Upper lobe of right lung (tissue), 1 donor: ENCODE results near the gene KBTBD12. TPM values are rescaled to one million over a fixed set of nuclear protein-coding genes. Genes with fewer than 3 reads are reported as not detected.

ENCODE experiments used
- ATAC-seq: fragments of 200-7000 bp; cut with Tn5 transposase; one replicate; pipeline ENCODE4 v1.9.1; 2020; ENCODE audit warnings: mild to moderate bottlenecking, moderate library complexity
- DNase-seq: peaks from one replicate; pipeline ENCODE4 v3.0.0-alpha.2; 2020
- H3K27ac ChIP-seq: fragments of 200-600 bp; one replicate; pipeline ENCODE4 v1.8.0; 2022
- H3K27me3 ChIP-seq: fragments of 200-600 bp; one replicate; pipeline ENCODE4 v1.8.0; 2022; ENCODE audit warnings: mild to moderate bottlenecking
- H3K36me3 ChIP-seq: fragments of 200-600 bp; one replicate; pipeline ENCODE4 v1.8.0; 2022
- H3K4me1 ChIP-seq: fragments of 200-600 bp; one replicate; pipeline ENCODE4 v1.8.0; 2022
- H3K4me3 ChIP-seq: fragments of 200-600 bp; one replicate; pipeline ENCODE4 v1.8.0; 2022; ENCODE audit warnings: mild to moderate bottlenecking
- H3K9me3 ChIP-seq: fragments of 200-600 bp; one replicate; pipeline ENCODE4 v1.8.0; 2022
- CTCF ChIP-seq: fragments of 200-600 bp; IDR thresholded peaks from one replicate; pipeline ENCODE4 v1.8.0; 2022; ENCODE audit warnings: antibody characterized with exemption
- intact Hi-C: fragments of 100-400 bp; cut with DNase I; formaldehyde crosslinking; loops from one replicate; pipeline ENCODE4 v1.11.0; 2022
- total RNA-seq: library from RNA; stranded (reverse); fragmentation: NEBNext Ultra II Directional; extraction: Animal tissue kit (Norgen Biotek cat#: 25700); gene quantifications from one replicate; pipeline ENCODE4 v1.2.1, GENCODE V29; 2021
- donor health status: DM: no; HTN: yes; CAD: no; lungs with severe emphysema.

KBTBD12 gene
- total RNA-seq, 1 donor from 2014 or later, result 1.3 TPM

- no peak overlapping the region for H3K4me3 ChIP-seq
- no peaks in the 10 kb centered on the region for H3K36me3 ChIP-seq
- no peaks in the 10 kb centered on the region for H3K27me3 ChIP-seq
- TF ChIP-seq CTCF, result no peak
- intact Hi-C loops, result no loop called here
- DNase-seq (no peak), ATAC-seq (no peak)
- no peaks in the 10 kb centered on the region for H3K4me1 ChIP-seq
- no peaks in the 10 kb centered on the region for H3K9me3 ChIP-seq
- no peak overlapping the region for H3K27ac ChIP-seq
Measured at GRCh38 chr3:127991681-127992080, 76.6 kb downstream of the KBTBD12 start.

DNA sequence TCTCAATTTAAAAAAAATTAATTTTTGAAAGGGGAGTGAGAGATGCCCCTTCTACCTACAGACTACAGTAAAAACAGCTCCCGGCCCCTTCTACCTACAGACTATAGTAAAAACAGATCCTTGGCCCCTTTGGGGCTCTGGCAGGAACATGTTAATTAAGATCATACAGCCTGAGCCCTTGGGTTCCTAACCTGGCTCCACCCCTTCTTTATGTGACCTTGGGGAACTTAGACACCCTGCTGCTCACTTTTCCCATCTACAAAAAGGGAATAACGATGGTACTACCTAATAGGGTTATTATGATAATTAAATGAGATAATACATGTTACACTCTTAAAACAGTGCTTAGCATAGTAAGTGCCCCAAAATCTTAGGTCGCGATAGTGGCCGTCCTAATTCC, 77.1 kb downstream of the KBTBD12 start:
- Histone ChIP-seq H3K4me3 (no peak overlapping the region), H3K9me3 (no peaks in the 10 kb centered on the region), H3K27me3 (no peaks in the 10 kb centered on the region), H3K36me3 (no peaks in the 10 kb centered on the region), H3K27ac (no peak overlapping the region), H3K4me1 (no peaks in the 10 kb centered on the region)
- ATAC-seq, result no peak
- intact Hi-C loops, result no loop called here
- no peak for TF ChIP-seq CTCF
- DNase-seq, result no peak

DNA sequence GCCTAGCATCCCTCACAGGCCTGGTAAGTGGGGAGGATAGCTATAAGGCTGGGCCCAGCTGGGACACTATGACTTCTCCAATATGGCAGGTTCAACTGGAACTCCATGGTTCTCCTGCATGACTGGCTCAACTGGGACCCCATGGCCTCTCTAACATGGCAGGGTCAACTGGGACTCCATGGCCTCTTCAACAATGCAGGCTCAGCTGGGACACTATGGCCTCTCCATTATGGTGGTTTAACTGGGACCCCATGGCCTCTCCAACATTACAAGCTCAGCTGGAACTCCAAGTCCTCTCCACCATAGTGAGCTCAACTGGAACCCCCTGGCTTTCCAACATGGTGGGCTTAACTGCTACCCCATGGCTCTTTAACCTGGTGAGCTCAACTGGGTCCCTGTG, 79.0 kb downstream of the KBTBD12 start:
- DNase-seq (no peak), ATAC-seq (no peak)
- intact Hi-C loops, result no loop called here

DNA sequence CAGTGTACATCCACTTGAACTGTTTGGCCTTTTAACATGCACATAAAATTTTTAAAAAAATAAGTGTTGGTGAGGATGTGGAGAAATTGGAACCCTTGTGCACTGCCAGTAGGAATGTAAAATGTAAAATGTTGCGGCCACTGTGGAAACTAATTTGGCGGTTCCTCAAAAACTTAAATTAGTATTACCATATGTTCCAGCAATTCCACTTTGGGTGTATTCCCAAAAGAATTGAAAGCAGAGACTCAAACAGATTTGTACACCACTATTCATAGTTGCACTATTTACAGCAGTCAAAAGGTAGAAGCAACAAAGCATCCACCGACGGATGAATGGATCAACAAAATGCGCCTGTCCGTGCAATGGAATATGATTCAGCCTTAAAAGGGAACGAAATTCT, 82.0 kb downstream of the KBTBD12 start:
- DNase-seq, result no peak
- Histone ChIP-seq H3K27ac (no peak overlapping the region), H3K27me3 (no peaks in the 10 kb centered on the region), H3K9me3 (no peaks in the 10 kb centered on the region), H3K36me3 (no peaks in the 10 kb centered on the region), H3K4me3 (no peak overlapping the region), H3K4me1 (no peaks in the 10 kb centered on the region)
- intact Hi-C loops, result no loop called here
- no peak for TF ChIP-seq CTCF
- no peak for ATAC-seq

More for the DNA sequence above, 79.0 kb downstream of the KBTBD12 start:
- Histone ChIP-seq H3K4me3 (no peak overlapping the region), H3K4me1 (no peaks in the 10 kb centered on the region), H3K27me3 (no peaks in the 10 kb centered on the region), H3K36me3 (no peaks in the 10 kb centered on the region), H3K27ac (no peak overlapping the region), H3K9me3 (no peaks in the 10 kb centered on the region)
- TF ChIP-seq CTCF, result no peak

GRCh38 chr3:127997961-127998360, 82.9 kb downstream of the KBTBD12 start:
- no peak for DNase-seq
- no peaks in the 10 kb centered on the region for H3K36me3 ChIP-seq
- no peak for ATAC-seq
- no peaks in the 10 kb centered on the region for H3K4me1 ChIP-seq
- intact Hi-C loops, result no loop called here
- H3K9me3 ChIP-seq, result no peaks in the 10 kb centered on the region
- no peak overlapping the region for H3K27ac ChIP-seq
- TF ChIP-seq CTCF, result no peak
- H3K4me3 ChIP-seq, result no peak overlapping the region
- no peaks in the 10 kb centered on the region for H3K27me3 ChIP-seq

DNA sequence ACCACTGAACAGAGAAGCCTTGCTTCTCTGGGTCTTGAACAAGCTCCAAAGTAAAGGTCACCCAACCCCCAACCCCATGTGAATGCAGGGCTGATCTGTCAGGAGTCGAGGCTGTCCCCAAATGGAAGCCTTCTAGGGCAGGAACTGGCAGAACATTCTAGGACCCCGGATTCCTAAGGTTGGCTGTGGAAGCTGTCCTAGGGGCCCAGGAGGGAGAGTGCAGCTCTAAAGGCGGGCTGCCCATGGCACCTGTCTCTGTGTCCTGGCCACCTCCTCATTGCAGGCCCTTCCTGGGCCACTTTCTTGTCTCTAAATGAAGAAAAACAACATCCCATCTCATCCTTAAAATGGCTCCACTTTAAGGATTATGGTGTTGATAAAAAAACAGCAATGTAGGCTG, 83.6 kb downstream of the KBTBD12 start:
- Histone ChIP-seq H3K27me3 (no peaks in the 10 kb centered on the region), H3K36me3 (no peaks in the 10 kb centered on the region), H3K27ac (no peak overlapping the region), H3K4me1 (no peaks in the 10 kb centered on the region), H3K9me3 (no peaks in the 10 kb centered on the region), H3K4me3 (no peak overlapping the region)
- no peak for TF ChIP-seq CTCF
- no peak for DNase-seq
- intact Hi-C loops, result no loop called here
- no peak for ATAC-seq
